Erythroblast (primary cell): ENCODE data around the gene C3orf49.

Experiments used
- GATA1 ChIP-seq: IDR thresholded peaks from 2 replicates; pipeline ENCODE4 v1.6.1; 2011; ENCODE audit warnings: low read depth, mild to moderate bottlenecking, control low read depth, low read length, moderate library complexity
- POLR2A ChIP-seq: IDR thresholded peaks from 2 replicates; pipeline ENCODE4 v1.6.1; 2011; ENCODE audit warnings: mild to moderate bottlenecking, low read length

DNA sequence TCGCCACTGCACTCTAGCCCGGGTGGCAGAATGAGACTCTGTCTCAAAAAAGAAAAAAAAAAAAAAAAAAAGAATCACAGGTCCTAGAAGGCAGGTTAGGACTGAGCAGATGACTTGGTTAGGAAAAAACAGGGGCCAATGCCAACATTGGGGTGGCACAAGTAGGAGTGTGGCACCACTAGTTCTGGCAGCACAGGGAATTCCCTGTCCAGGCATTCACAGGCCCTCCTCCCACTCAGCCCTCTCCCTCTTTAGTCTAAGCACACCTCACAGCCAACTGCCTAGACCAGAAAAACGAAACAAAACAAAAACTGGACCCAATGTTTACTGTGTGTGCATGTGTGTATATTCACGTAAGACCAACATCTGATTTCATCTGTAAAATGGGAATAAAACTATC lies 34.0 kb downstream of the C3orf49 start:
- TF ChIP-seq POLR2A (no peak), GATA1 (no peak)
